ENCODE results near the gene ATG4B.

DNA sequence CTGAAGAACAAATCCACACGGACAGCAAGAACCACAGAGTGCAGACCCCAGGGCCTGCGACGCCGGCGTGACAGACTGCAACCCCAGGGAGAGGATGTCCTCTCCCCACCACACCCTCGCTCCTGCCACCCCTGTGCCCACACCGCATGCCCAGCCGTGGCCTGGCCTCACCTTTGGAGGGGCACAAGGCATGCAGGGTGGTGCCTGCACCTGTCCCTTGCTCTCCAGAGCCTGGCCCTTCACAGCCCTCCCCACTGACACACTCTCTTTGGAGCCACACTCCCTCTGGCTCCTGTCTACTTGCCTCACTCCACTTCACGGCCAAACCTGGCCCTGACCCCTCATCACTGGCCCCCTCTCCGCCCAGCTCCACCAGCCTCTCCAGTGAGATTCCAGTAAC, 9.8 kb upstream of the ATG4B start:
- TF ChIP-seq CTCF (IDR thresholded peaks at IDR 0.05) (no peak), POLR2A (IDR thresholded peaks at IDR 0.05) (no peak), EP300 (IDR thresholded peaks at IDR 0.05) (no peak)

Measured in ovary (tissue), 3 donors.